Liver (tissue), 9 donors: ENCODE data around the gene CPNE5. TPM values are rescaled to one million over a fixed set of nuclear protein-coding genes. Genes with fewer than 3 reads are reported as not detected.

Experiments
- DNase-seq: peaks from one replicate; pipeline ENCODE4 v3.0.0-alpha.2; 2017; ENCODE audit warnings: low spot score
- H3K27ac ChIP-seq, 2 donors: one replicate each; pipeline ENCODE4 v1.7.0; 2013; ENCODE audit warnings: inconsistent platforms in 2 of 2, low read length in 2 of 2, control low read depth in 1 of 2, low read depth in 1 of 2, mild to moderate bottlenecking in 1 of 2
- H3K27me3 ChIP-seq, 4 donors: one replicate each; pipeline versions ENCODE4 v1.6.1 to v1.7.0; 2013; ENCODE audit warnings: low read length in 3 of 4, inconsistent platforms in 1 of 4, mild to moderate bottlenecking in 1 of 4, moderate library complexity in 1 of 4; ENCODE audit not compliant: control insufficient read depth in 4 of 4, insufficient read depth in 4 of 4
- H3K36me3 ChIP-seq, 4 donors: one replicate each; pipeline versions ENCODE4 v1.6.1 to v1.7.0; 2013; ENCODE audit warnings: low read length in 3 of 4, mild to moderate bottlenecking in 3 of 4, low read depth in 1 of 4, moderate library complexity in 1 of 4; ENCODE audit not compliant: control insufficient read depth in 4 of 4, insufficient read depth in 3 of 4
- H3K4me1 ChIP-seq, 4 donors: one replicate each; pipeline versions ENCODE4 v1.6.1 to v1.7.0; 2013; ENCODE audit warnings: low read length in 3 of 4, mild to moderate bottlenecking in 3 of 4, moderate library complexity in 1 of 4; ENCODE audit not compliant: control insufficient read depth in 4 of 4, insufficient read depth in 4 of 4
- H3K4me3 ChIP-seq, 3 donors: one replicate each; pipeline versions ENCODE4 v1.6.1 to v1.7.0; 2013; ENCODE audit warnings: low read length in 3 of 3, control low read depth in 1 of 3, low read depth in 1 of 3, mild to moderate bottlenecking in 1 of 3
- H3K9ac ChIP-seq, 2 donors: one replicate each; pipeline ENCODE4 v1.7.0; 2013; ENCODE audit warnings: low read length in 2 of 2, mild to moderate bottlenecking in 2 of 2, moderate library complexity in 2 of 2, control low read depth in 1 of 2, low read depth in 1 of 2
- H3K9me3 ChIP-seq, 4 donors: one replicate each; pipeline versions ENCODE4 v1.6.1 to v1.7.0; 2013; ENCODE audit warnings: low read length in 3 of 4; ENCODE audit not compliant: control insufficient read depth in 4 of 4
- FOXA1 ChIP-seq: IDR thresholded peaks from 2 replicates; pipeline ENCODE4 v1.6.1; 2016; ENCODE audit warnings: antibody characterized with exemption
- FOXA2 ChIP-seq: IDR thresholded peaks from 2 replicates; pipeline ENCODE4 v1.6.1; 2016; ENCODE audit warnings: antibody characterized with exemption
- GABPA ChIP-seq, 2 donors: IDR thresholded peaks in 1 of 2; conservative IDR thresholded peaks in 1 of 2; 2 replicates each; pipeline ENCODE4 v1.6.1; 2016; ENCODE audit warnings: antibody characterized with exemption in 2 of 2, mild to moderate bottlenecking in 1 of 2, moderate library complexity in 1 of 2
- HNF4A ChIP-seq, 2 donors: conservative IDR thresholded peaks; 2 replicates each; pipeline ENCODE4 v1.6.1; 2016; ENCODE audit warnings: antibody characterized with exemption in 2 of 2, mild to moderate bottlenecking in 2 of 2
- HNF4G ChIP-seq: IDR thresholded peaks from 2 replicates; pipeline ENCODE4 v1.6.1; 2016; ENCODE audit warnings: antibody characterized with exemption
- JUND ChIP-seq, 2 donors: IDR thresholded peaks; 2 replicates each; pipeline ENCODE4 v1.6.1; 2016; ENCODE audit warnings: antibody characterized with exemption in 2 of 2
- NR2F2 ChIP-seq: IDR thresholded peaks from 2 replicates; pipeline ENCODE4 v1.6.1; 2016; ENCODE audit warnings: antibody characterized with exemption
- RAD21 ChIP-seq, 2 donors: IDR thresholded peaks; 2 replicates each; pipeline ENCODE4 v1.6.1; 2016; ENCODE audit warnings: antibody characterized with exemption in 2 of 2, mild to moderate bottlenecking in 2 of 2
- RXRA ChIP-seq, 2 donors: IDR thresholded peaks; 2 replicates each; pipeline ENCODE4 v1.6.1; 2017 to 2018; ENCODE audit warnings: antibody characterized with exemption in 2 of 2, mild to moderate bottlenecking in 1 of 2
- YY1 ChIP-seq: IDR thresholded peaks from 2 replicates; pipeline ENCODE4 v1.6.1; 2016; ENCODE audit warnings: antibody characterized with exemption, mild to moderate bottlenecking
- WGBS: extraction: QIAGEN DNeasy Blood & Tissue Kit; methylation state at CpG from one replicate; pipeline ENCODE4 v1.1.7; 2013; 5-methylcytosine and 5-hydroxymethylcytosine counted together
- polyA plus RNA-seq, 2 donors: library from polyadenylated mRNA; stranded (reverse) in 1 of 2; unstranded in 1 of 2; fragments of 200-250 nt in 1 of 2; fragments of >200 nt in 1 of 2; fragmentation: Nextera tagmentation in 1 of 2; extraction: Ambion mirVana in 1 of 2; gene quantifications; one replicate each; pipeline versions ENCODE4 v1.2.1 to v1.2.3, GENCODE V29; 2013 to 2015
- total RNA-seq, 2 donors: library from RNA; depleted of rRNA; stranded (reverse); fragments of >200 nt; gene quantifications; one replicate each; pipeline ENCODE4 v1.2.3, GENCODE V29; 2014
- TF ChIP-seq, protein P1 (sequence below): IDR thresholded peaks from 2 replicates; pipeline ENCODE4 v1.6.1; 2016; ENCODE audit warnings: antibody characterized with exemption
- TF ChIP-seq, protein P2 (sequence below): IDR thresholded peaks from 2 replicates; pipeline ENCODE4 v1.6.1; 2016; ENCODE audit warnings: antibody characterized with exemption
- TF ChIP-seq, protein P3 (sequence below): IDR thresholded peaks from 2 replicates; pipeline ENCODE4 v1.6.1; 2016; ENCODE audit warnings: antibody characterized with exemption, mild to moderate bottlenecking
- TF ChIP-seq, protein P4 (sequence below): IDR thresholded peaks from 2 replicates; pipeline ENCODE4 v1.6.1; 2016; ENCODE audit warnings: antibody characterized with exemption
- TF ChIP-seq, protein P5 (sequence below): fragments of 150-350 bp; IDR thresholded peaks from 2 replicates; pipeline ENCODE4 v1.5.1; 2017; ENCODE audit warnings: improper control_type of control experiment, low read depth, low read length; ENCODE audit not compliant: missing input control
- donor health status: healthy.
- donor health status: healthy.
- donor health status: healthy.
- donor health status: healthy.
- donor health status: healthy.

The CPNE5 gene
- total and polyA plus RNA-seq, 4 donors, result 0.24 to 1.1 (median 0.44) TPM

DNA sequence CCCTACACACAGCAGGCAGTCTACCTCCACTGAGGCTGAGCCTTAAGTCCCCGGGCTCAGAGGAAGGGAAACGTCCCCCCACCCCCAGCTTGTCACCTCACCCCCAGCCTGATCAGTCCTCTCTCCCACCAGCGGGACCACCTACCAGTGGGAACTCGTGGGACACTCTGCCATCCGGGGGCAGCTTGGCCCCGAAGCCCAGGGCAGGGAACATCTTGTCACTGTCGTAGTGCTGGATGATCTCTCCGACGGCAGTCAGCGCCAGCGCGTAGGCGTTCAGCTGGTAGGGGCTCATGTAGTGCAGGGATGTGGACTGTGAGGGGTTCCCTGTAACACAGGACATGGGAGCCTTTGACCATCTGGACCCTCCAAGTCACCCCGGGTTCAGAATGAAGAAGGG lies 93.0 kb downstream of the CPNE5 start:
- H3K4me1 ChIP-seq, result no peaks in the 10 kb centered on the region
- 86% methylated on average over 14 of the region's 14 CpGs for WGBS
- H3K9ac ChIP-seq, result no peak overlapping the region
- no peak overlapping the region for H3K27ac ChIP-seq
- DNase-seq, result no peak
- TF ChIP-seq, protein P1, sequence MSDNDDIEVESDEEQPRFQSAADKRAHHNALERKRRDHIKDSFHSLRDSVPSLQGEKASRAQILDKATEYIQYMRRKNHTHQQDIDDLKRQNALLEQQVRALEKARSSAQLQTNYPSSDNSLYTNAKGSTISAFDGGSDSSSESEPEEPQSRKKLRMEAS, result no peak
- TF ChIP-seq FOXA1, result no peak
- no peaks in the 10 kb centered on the region for H3K36me3 ChIP-seq
- peaks cover 0 to 3% (median 2%) of the 10 kb centered on the region in 4 donors for H3K9me3 ChIP-seq
- no peak overlapping the region for H3K4me3 ChIP-seq
- no peaks in the 10 kb centered on the region for H3K27me3 ChIP-seq

DNA sequence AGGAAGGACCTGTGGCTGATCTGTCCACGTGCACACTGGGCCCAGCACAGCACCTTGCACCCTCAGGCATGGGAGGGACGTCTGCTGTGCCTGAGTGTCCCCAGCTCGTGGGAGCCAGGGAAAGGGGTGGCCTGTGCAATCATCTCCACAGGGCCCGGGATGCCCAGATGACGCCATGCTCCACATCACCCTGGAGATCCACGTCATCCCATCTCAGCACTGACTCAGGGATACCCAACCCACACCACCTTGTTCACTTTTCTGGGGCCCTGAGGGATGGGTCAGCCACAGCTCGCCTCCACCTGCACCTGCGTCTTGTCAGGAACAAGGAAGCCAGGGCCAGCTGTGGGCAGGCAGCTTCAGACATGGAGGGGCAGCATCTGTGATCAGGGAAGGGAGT lies 93.4 kb downstream of the CPNE5 start:
- no peaks in the 10 kb centered on the region for H3K36me3 ChIP-seq
- 80% methylated on average over 8 of the region's 8 CpGs for WGBS
- H3K9me3 ChIP-seq, result peaks cover 0 to 3% (median 2%) of the 10 kb centered on the region in 4 donors
- no peaks in the 10 kb centered on the region for H3K27me3 ChIP-seq
- H3K4me1 ChIP-seq, result no peaks in the 10 kb centered on the region
- no peak overlapping the region for H3K27ac ChIP-seq
- TF ChIP-seq NR2F2, result no peak
- no peak for TF ChIP-seq RXRA (IDR thresholded peaks at IDR 0.05)
- TF ChIP-seq, protein P2, sequence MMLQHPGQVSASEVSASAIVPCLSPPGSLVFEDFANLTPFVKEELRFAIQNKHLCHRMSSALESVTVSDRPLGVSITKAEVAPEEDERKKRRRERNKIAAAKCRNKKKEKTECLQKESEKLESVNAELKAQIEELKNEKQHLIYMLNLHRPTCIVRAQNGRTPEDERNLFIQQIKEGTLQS, result no peak
- TF ChIP-seq FOXA2, result no peak
- TF ChIP-seq, protein P3, sequence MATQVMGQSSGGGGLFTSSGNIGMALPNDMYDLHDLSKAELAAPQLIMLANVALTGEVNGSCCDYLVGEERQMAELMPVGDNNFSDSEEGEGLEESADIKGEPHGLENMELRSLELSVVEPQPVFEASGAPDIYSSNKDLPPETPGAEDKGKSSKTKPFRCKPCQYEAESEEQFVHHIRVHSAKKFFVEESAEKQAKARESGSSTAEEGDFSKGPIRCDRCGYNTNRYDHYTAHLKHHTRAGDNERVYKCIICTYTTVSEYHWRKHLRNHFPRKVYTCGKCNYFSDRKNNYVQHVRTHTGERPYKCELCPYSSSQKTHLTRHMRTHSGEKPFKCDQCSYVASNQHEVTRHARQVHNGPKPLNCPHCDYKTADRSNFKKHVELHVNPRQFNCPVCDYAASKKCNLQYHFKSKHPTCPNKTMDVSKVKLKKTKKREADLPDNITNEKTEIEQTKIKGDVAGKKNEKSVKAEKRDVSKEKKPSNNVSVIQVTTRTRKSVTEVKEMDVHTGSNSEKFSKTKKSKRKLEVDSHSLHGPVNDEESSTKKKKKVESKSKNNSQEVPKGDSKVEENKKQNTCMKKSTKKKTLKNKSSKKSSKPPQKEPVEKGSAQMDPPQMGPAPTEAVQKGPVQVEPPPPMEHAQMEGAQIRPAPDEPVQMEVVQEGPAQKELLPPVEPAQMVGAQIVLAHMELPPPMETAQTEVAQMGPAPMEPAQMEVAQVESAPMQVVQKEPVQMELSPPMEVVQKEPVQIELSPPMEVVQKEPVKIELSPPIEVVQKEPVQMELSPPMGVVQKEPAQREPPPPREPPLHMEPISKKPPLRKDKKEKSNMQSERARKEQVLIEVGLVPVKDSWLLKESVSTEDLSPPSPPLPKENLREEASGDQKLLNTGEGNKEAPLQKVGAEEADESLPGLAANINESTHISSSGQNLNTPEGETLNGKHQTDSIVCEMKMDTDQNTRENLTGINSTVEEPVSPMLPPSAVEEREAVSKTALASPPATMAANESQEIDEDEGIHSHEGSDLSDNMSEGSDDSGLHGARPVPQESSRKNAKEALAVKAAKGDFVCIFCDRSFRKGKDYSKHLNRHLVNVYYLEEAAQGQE, result no peak
- TF ChIP-seq GABPA (IDR thresholded peaks at IDR 0.05 in 1 of 2, conservative IDR thresholded peaks at IDR 0.05 in 1 of 2), result no peak
- TF ChIP-seq, protein P4, sequence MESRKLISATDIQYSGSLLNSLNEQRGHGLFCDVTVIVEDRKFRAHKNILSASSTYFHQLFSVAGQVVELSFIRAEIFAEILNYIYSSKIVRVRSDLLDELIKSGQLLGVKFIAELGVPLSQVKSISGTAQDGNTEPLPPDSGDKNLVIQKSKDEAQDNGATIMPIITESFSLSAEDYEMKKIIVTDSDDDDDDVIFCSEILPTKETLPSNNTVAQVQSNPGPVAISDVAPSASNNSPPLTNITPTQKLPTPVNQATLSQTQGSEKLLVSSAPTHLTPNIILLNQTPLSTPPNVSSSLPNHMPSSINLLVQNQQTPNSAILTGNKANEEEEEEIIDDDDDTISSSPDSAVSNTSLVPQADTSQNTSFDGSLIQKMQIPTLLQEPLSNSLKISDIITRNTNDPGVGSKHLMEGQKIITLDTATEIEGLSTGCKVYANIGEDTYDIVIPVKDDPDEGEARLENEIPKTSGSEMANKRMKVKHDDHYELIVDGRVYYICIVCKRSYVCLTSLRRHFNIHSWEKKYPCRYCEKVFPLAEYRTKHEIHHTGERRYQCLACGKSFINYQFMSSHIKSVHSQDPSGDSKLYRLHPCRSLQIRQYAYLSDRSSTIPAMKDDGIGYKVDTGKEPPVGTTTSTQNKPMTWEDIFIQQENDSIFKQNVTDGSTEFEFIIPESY, result no peak
- no peak for TF ChIP-seq HNF4A (conservative IDR thresholded peaks at IDR 0.05)
- no peak for TF ChIP-seq JUND (IDR thresholded peaks at IDR 0.05)
- TF ChIP-seq HNF4G, result no peak
- TF ChIP-seq, protein P1, result no peak
- no peak for TF ChIP-seq FOXA1
- H3K4me3 ChIP-seq, result no peak overlapping the region
- no peak for DNase-seq
- no peak overlapping the region for H3K9ac ChIP-seq

DNA sequence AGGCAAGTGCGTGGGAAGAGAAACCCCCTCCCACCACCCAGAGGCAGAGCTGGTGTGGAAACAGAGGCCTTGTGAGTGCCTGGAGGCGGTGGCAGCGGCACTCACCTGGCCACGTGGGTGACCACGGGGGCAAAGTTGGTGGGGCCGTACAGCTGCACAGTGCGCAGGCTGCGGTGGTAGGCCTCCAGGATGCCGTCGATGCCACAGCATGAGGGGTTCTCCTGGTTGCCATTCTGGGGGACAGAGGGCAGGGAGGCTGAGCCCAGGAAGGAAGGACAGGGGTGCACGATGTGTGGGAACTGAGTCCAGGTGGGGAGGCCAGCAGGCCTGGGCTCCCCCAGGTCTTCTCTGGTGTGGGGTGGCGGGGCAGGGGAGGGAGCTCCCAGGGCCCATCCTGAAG lies 94.0 kb downstream of the CPNE5 start:
- Histone ChIP-seq H3K9me3 (peaks cover 0 to 3% (median 1%) of the 10 kb centered on the region in 4 donors), H3K4me3 (no peak overlapping the region), H3K4me1 (no peaks in the 10 kb centered on the region), H3K36me3 (no peaks in the 10 kb centered on the region), H3K9ac (no peak overlapping the region), H3K27me3 (no peaks in the 10 kb centered on the region), H3K27ac (no peak overlapping the region)
- WGBS, result 96% methylated on average over 12 of the region's 12 CpGs
- DNase-seq, result no peak
- TF ChIP-seq, protein P5, sequence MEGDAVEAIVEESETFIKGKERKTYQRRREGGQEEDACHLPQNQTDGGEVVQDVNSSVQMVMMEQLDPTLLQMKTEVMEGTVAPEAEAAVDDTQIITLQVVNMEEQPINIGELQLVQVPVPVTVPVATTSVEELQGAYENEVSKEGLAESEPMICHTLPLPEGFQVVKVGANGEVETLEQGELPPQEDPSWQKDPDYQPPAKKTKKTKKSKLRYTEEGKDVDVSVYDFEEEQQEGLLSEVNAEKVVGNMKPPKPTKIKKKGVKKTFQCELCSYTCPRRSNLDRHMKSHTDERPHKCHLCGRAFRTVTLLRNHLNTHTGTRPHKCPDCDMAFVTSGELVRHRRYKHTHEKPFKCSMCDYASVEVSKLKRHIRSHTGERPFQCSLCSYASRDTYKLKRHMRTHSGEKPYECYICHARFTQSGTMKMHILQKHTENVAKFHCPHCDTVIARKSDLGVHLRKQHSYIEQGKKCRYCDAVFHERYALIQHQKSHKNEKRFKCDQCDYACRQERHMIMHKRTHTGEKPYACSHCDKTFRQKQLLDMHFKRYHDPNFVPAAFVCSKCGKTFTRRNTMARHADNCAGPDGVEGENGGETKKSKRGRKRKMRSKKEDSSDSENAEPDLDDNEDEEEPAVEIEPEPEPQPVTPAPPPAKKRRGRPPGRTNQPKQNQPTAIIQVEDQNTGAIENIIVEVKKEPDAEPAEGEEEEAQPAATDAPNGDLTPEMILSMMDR, result no peak
- no peak for TF ChIP-seq HNF4G
- TF ChIP-seq RAD21 (IDR thresholded peaks at IDR 0.05), result no peak
- TF ChIP-seq JUND (IDR thresholded peaks at IDR 0.05), result no peak
- TF ChIP-seq, protein P2, result no peak
- TF ChIP-seq RXRA (IDR thresholded peaks at IDR 0.05), result no peak
- TF ChIP-seq YY1, result no peak
